ENCODE measurements around the gene WNT1.

- TF ChIP-seq RAD21 (IDR thresholded peaks at IDR 0.05; ENCODE audit: low read depth) (no peak), TAF1 (IDR thresholded peaks at IDR 0.05; ENCODE audit: low read depth) (no peak), MAX (IDR thresholded peaks at IDR 0.05) (no peak), EP300 (IDR thresholded peaks at IDR 0.05; ENCODE audit: borderline replicate concordance) (no peak), NFIC (IDR thresholded peaks at IDR 0.05) (no peak), CREB1 (IDR thresholded peaks at IDR 0.05; ENCODE audit: low read depth) (no peak), ZBTB7A (IDR thresholded peaks at IDR 0.05; ENCODE audit: low read depth) (no peak), CEBPB (IDR thresholded peaks at IDR 0.05) (no peak), YY1 (IDR thresholded peaks at IDR 0.05; ENCODE audit: low read depth) (no peak), REST (IDR thresholded peaks at IDR 0.05; ENCODE audit: low read depth) (no peak), USF1 (IDR thresholded peaks at IDR 0.05) (no peak), FOXM1 (IDR thresholded peaks at IDR 0.05; ENCODE audit: borderline replicate concordance, low read depth) (no peak), EGR1 (IDR thresholded peaks at IDR 0.05) (no peak), TEAD4 (IDR thresholded peaks at IDR 0.05) (no peak)
Observed at GRCh38 chr12:48972952-48973483, 5.1 kb upstream of the WNT1 start.
